ENCODE data around the gene NODAL.

DNA sequence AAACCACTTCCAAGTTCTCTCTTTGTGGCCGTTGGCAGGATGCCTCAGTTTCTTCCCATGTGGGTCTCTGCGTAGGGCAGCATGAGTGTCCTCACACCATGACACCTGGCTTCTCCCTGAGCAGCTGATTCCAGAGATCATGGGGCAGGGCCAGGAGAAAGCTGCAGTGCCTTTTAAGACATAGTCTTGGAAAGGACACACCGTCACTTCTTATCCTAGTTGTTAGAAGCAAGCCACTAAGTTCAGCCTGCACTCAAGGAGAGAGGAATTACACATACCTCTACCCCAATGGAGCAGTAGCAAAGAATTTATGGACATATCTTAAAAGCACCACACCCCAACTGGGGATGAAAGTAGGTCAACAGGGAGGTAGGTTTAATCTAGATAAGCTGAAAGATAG is 16.4 kb downstream of the NODAL start:
- TF ChIP-seq, protein P1, sequence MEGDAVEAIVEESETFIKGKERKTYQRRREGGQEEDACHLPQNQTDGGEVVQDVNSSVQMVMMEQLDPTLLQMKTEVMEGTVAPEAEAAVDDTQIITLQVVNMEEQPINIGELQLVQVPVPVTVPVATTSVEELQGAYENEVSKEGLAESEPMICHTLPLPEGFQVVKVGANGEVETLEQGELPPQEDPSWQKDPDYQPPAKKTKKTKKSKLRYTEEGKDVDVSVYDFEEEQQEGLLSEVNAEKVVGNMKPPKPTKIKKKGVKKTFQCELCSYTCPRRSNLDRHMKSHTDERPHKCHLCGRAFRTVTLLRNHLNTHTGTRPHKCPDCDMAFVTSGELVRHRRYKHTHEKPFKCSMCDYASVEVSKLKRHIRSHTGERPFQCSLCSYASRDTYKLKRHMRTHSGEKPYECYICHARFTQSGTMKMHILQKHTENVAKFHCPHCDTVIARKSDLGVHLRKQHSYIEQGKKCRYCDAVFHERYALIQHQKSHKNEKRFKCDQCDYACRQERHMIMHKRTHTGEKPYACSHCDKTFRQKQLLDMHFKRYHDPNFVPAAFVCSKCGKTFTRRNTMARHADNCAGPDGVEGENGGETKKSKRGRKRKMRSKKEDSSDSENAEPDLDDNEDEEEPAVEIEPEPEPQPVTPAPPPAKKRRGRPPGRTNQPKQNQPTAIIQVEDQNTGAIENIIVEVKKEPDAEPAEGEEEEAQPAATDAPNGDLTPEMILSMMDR (IDR thresholded peaks at IDR 0.05), result no peak
- TF ChIP-seq POLR2A (IDR thresholded peaks at IDR 0.05) (no peak), EP300 (IDR thresholded peaks at IDR 0.05; ENCODE audit: low read depth) (peak; percentile 5)
